ENCODE data around the gene TTC21A.

Gene TTC21A

GRCh38 chr3:39138804-39139415, 31.4 kb downstream of the TTC21A start:
- DNase-seq (ENCODE audit: low spot score): no peak

- DNase-seq (ENCODE audit: low spot score): no peak
Observed at GRCh38 chr3:39139442-39139841, 32.0 kb downstream of the TTC21A start.

- no peak for DNase-seq (ENCODE audit: low spot score)
Observed at GRCh38 chr3:39140341-39140971, 33.0 kb downstream of the TTC21A start.

GRCh38 chr3:39141171-39141995, 33.9 kb downstream of the TTC21A start:
- peak; percentile 52 for DNase-seq (ENCODE audit: low spot score)

GRCh38 chr3:39142067-39142466, 34.6 kb downstream of the TTC21A start:
- DNase-seq (ENCODE audit: low spot score): no peak

- DNase-seq (ENCODE audit: low spot score): no peak
Observed at GRCh38 chr3:39143051-39143885, 35.8 kb downstream of the TTC21A start.

- no peak for DNase-seq (ENCODE audit: low spot score)
Observed at GRCh38 chr3:39144095-39144747, 36.7 kb downstream of the TTC21A start.

GRCh38 chr3:39144748-39145380, 37.4 kb downstream of the TTC21A start:
- DNase-seq (ENCODE audit: low spot score): no peak

- no peak for DNase-seq (ENCODE audit: low spot score)
Observed at GRCh38 chr3:39146083-39146501, 38.6 kb downstream of the TTC21A start.

GRCh38 chr3:39146611-39147591, 39.4 kb downstream of the TTC21A start:
- no peak for DNase-seq (ENCODE audit: low spot score)

GRCh38 chr3:39147711-39148434, 40.4 kb downstream of the TTC21A start:
- DNase-seq (ENCODE audit: low spot score): no peak

GRCh38 chr3:39148435-39149058, 41.1 kb downstream of the TTC21A start:
- DNase-seq (ENCODE audit: low spot score): no peak

GRCh38 chr3:39149059-39149455, 41.6 kb downstream of the TTC21A start:
- no peak for DNase-seq (ENCODE audit: low spot score)

GRCh38 chr3:39149498-39150147, 42.1 kb downstream of the TTC21A start:
- DNase-seq (ENCODE audit: low spot score): no peak

- no peak for DNase-seq (ENCODE audit: low spot score)
Observed at GRCh38 chr3:39150148-39150802, 42.8 kb downstream of the TTC21A start.

- peak; percentile 50 for DNase-seq (ENCODE audit: low spot score)
Observed at GRCh38 chr3:39150803-39151631, 43.5 kb downstream of the TTC21A start.

- DNase-seq (ENCODE audit: low spot score): no peak
Observed at GRCh38 chr3:39153977-39154279, 46.4 kb downstream of the TTC21A start.
